ENCODE results near the gene GGNBP2.
A peak's percentile ranks its signal among the peaks of the same experiment; 100 is the strongest.

The GGNBP2 gene

DNA sequence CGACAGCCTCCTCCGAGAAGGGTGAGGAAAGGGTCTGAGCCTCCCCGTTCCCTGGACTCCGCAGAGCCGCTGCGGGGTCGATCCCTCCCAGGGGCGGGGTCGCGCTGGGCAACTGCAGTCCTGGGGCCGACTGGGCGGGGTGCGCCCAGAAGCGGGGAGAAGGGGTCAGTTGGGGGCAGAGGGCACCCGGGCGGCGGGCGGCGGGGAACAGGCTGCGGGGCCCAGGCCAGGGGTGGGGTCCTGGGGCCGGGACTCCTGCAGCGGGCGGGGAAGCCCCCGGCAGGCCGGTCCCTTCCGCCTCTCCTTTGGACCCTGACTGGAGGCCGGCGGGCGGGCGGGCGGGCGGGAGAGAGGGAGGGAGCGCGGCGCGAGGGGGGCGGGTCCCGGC is 352 bp downstream of the GGNBP2 start:
- H3K9me3 ChIP-seq (ENCODE audit: control insufficient read depth, low read length) = no peaks in the 10 kb centered on the region
- H3K23ac ChIP-seq (ENCODE audit: low read length in 2 of 2) = peak overlapping the region in 1 of 2 experiments; percentile 89
- H2BK12ac ChIP-seq (ENCODE audit: low read length in 2 of 2) = peak overlapping the region in 1 of 2 experiments; percentile 63
- H3K4me3 ChIP-seq (ENCODE audit: insufficient read depth in 1 of 2, low read depth in 1 of 2, low read length in 2 of 2) = peak overlapping the region; percentile 85 to 87
- peak overlapping the region; percentile 92 for H4K91ac ChIP-seq (ENCODE audit: low read length)
- no peak overlapping the region for H2AFZ ChIP-seq (ENCODE audit: low read depth, low read length)
- DNase-seq = no peak
- peaks cover 3 to 23% of the 10 kb centered on the region in 2 experiments for H3K36me3 ChIP-seq (ENCODE audit: control insufficient read depth in 1 of 2, insufficient read depth in 2 of 2, low read depth in 1 of 2, low read length in 2 of 2)
- peaks cover 3% of the 10 kb centered on the region for H3K4me1 ChIP-seq (ENCODE audit: control insufficient read depth, insufficient read depth, low read depth, low read length)
- peak overlapping the region; percentile 2 to 95 for H3K14ac ChIP-seq (ENCODE audit: low read length in 2 of 2)
- H3K27ac ChIP-seq (ENCODE audit: low read length, poor library complexity, severe bottlenecking) = peak overlapping the region; percentile 100
- H3K79me1 ChIP-seq (replicated peaks; ENCODE audit: low read length, poor library complexity, severe bottlenecking) = peaks cover 5% of the 10 kb centered on the region
- H3K27me3 ChIP-seq (ENCODE audit: control insufficient read depth in 1 of 2, insufficient read depth in 1 of 2, low read length in 2 of 2) = no peaks in the 10 kb centered on the region
- H3K18ac ChIP-seq (ENCODE audit: low read depth in 1 of 2, low read length in 2 of 2) = peak overlapping the region; percentile 87 to 97
- peak overlapping the region; percentile 85 to 98 for H3K4ac ChIP-seq (ENCODE audit: low read depth in 1 of 2, low read length in 2 of 2)
- H3K4me2 ChIP-seq (ENCODE audit: low read length, poor library complexity, severe bottlenecking) = peak overlapping the region; percentile 38
- peak overlapping the region; percentile 80 for H2BK15ac ChIP-seq (ENCODE audit: low read depth, poor library complexity, severe bottlenecking)
- no peak overlapping the region for H2AK5ac ChIP-seq (ENCODE audit: low read length, severe bottlenecking)
- peak overlapping the region; percentile 82 for H2BK120ac ChIP-seq (ENCODE audit: low read depth, low read length)
- 2% methylated on average over 17 of the region's 38 CpGs for WGBS
- peak overlapping the region; percentile 99 for H3K9ac ChIP-seq (ENCODE audit: low read length)
- peak overlapping the region; percentile 91 for H2BK5ac ChIP-seq (ENCODE audit: low read depth, low read length, poor library complexity, severe bottlenecking)
- H4K8ac ChIP-seq (ENCODE audit: low read length) = peak overlapping the region; percentile 93

DNA sequence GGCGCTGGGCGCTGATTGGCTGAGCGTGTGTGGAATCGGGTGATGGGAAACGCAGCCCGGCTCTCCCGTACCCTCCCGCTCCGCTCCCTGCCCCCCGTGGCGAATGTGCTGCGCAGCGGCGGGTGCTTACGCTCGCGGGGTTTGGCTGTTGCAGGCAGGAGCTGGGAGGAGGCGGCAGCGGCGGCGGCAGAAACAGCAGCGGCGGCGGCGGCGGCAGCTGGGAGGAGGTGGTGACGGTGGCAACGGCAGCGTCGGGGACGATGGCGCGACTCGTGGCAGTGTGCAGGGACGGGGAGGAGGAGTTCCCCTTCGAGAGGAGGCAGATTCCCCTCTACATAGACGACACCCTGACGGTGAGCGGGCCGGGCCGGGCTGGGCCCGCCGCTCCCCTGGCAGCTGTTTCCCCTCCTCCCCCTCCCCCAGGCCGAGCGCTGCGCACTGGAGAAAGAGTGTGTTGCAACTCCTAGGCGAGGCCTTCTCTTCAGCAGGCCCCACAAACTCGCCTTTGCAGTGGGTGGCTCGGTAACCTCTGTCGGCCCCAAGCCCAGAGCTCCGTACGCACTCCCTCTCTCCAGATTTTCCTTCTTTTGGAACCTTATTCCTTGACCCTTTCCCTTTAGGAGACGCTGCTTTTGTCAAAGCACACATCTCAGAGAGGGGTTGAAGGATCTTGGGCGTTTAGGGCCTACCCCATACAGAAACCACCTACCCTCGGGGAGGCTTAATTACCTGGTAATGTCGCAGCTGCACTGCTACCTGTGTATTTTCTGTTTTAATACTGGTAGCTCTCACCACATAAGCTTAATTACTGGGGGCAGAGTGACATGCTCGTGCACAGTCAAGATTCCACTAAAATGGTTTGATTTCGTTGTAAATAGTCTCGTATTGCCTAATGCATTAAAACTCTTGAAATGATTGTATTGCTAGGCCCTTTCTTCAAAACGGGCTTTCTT is 1.0 kb downstream of the GGNBP2 start:
- peaks cover 3% of the 10 kb centered on the region for H3K4me1 ChIP-seq (ENCODE audit: control insufficient read depth, insufficient read depth, low read depth, low read length)
- WGBS = 3% methylated on average over 36 of the region's 60 CpGs

GRCh38 chr17:36546418-36547093 is 1.8 kb downstream of the GGNBP2 start:
- H3K27ac ChIP-seq (ENCODE audit: low read length, poor library complexity, severe bottlenecking) = peak overlapping the region; percentile 94
- no peak overlapping the region for H4K91ac ChIP-seq (ENCODE audit: low read length)
- H3K9me3 ChIP-seq (ENCODE audit: control insufficient read depth, low read length) = no peaks in the 10 kb centered on the region
- H3K79me1 ChIP-seq (replicated peaks; ENCODE audit: low read length, poor library complexity, severe bottlenecking) = peaks cover 2% of the 10 kb centered on the region
- DNase-seq = peak; percentile 11
- no peaks in the 10 kb centered on the region for H3K27me3 ChIP-seq (ENCODE audit: control insufficient read depth in 1 of 2, insufficient read depth in 1 of 2, low read length in 2 of 2)
- H3K36me3 ChIP-seq (ENCODE audit: control insufficient read depth in 1 of 2, insufficient read depth in 2 of 2, low read depth in 1 of 2, low read length in 2 of 2) = peaks cover 3 to 29% of the 10 kb centered on the region in 2 experiments
- no peak overlapping the region for H2AK5ac ChIP-seq (ENCODE audit: low read length, severe bottlenecking)
- no peak overlapping the region for H3K14ac ChIP-seq (ENCODE audit: low read length in 2 of 2)
- H2BK5ac ChIP-seq (ENCODE audit: low read depth, low read length, poor library complexity, severe bottlenecking) = no peak overlapping the region
- no peak overlapping the region for H2BK12ac ChIP-seq (ENCODE audit: low read length in 2 of 2)
- H2AFZ ChIP-seq (ENCODE audit: low read depth, low read length) = no peak overlapping the region
- no peak overlapping the region for H3K4ac ChIP-seq (ENCODE audit: low read depth in 1 of 2, low read length in 2 of 2)
- no peak overlapping the region for H2BK15ac ChIP-seq (ENCODE audit: low read depth, poor library complexity, severe bottlenecking)
- peak overlapping the region; percentile 100 for H3K9ac ChIP-seq (ENCODE audit: low read length)
- peak overlapping the region; percentile 61 for H3K4me2 ChIP-seq (ENCODE audit: low read length, poor library complexity, severe bottlenecking)
- H4K8ac ChIP-seq (ENCODE audit: low read length) = no peak overlapping the region
- H3K18ac ChIP-seq (ENCODE audit: low read depth in 1 of 2, low read length in 2 of 2) = no peak overlapping the region
- 52% methylated on average over 6 of the region's 7 CpGs for WGBS
- peak overlapping the region in 1 of 2 experiments; percentile 100 for H3K4me3 ChIP-seq (ENCODE audit: insufficient read depth in 1 of 2, low read depth in 1 of 2, low read length in 2 of 2)
- no peak overlapping the region for H2BK120ac ChIP-seq (ENCODE audit: low read depth, low read length)
- peaks cover 3% of the 10 kb centered on the region for H3K4me1 ChIP-seq (ENCODE audit: control insufficient read depth, insufficient read depth, low read depth, low read length)
- no peak overlapping the region for H3K23ac ChIP-seq (ENCODE audit: low read length in 2 of 2)

More for the DNA sequence above, 1.0 kb downstream of the GGNBP2 start:
- H3K14ac ChIP-seq (ENCODE audit: low read length in 2 of 2) = peak overlapping the region in 1 of 2 experiments; percentile 99
- H3K27me3 ChIP-seq (ENCODE audit: control insufficient read depth in 1 of 2, insufficient read depth in 1 of 2, low read length in 2 of 2) = no peaks in the 10 kb centered on the region
- DNase-seq = peak; percentile 98
- H3K4me2 ChIP-seq (ENCODE audit: low read length, poor library complexity, severe bottlenecking) = peak overlapping the region; percentile 61
- peak overlapping the region; percentile 79 for H2AFZ ChIP-seq (ENCODE audit: low read depth, low read length)
- no peaks in the 10 kb centered on the region for H3K9me3 ChIP-seq (ENCODE audit: control insufficient read depth, low read length)
- no peak overlapping the region for H2BK120ac ChIP-seq (ENCODE audit: low read depth, low read length)
- H3K27ac ChIP-seq (ENCODE audit: low read length, poor library complexity, severe bottlenecking) = peak overlapping the region; percentile 94
- peak overlapping the region; percentile 96 to 97 for H3K4ac ChIP-seq (ENCODE audit: low read depth in 1 of 2, low read length in 2 of 2)
- peak overlapping the region; percentile 84 to 100 for H3K4me3 ChIP-seq (ENCODE audit: insufficient read depth in 1 of 2, low read depth in 1 of 2, low read length in 2 of 2)
- no peak overlapping the region for H2BK5ac ChIP-seq (ENCODE audit: low read depth, low read length, poor library complexity, severe bottlenecking)
- peak overlapping the region; percentile 86 for H2BK15ac ChIP-seq (ENCODE audit: low read depth, poor library complexity, severe bottlenecking)
- H4K91ac ChIP-seq (ENCODE audit: low read length) = peak overlapping the region; percentile 98
- H3K79me1 ChIP-seq (replicated peaks; ENCODE audit: low read length, poor library complexity, severe bottlenecking) = peaks cover 3% of the 10 kb centered on the region
- H3K36me3 ChIP-seq (ENCODE audit: control insufficient read depth in 1 of 2, insufficient read depth in 2 of 2, low read depth in 1 of 2, low read length in 2 of 2) = peaks cover 3 to 29% of the 10 kb centered on the region in 2 experiments
- peak overlapping the region in 1 of 2 experiments; percentile 93 for H2BK12ac ChIP-seq (ENCODE audit: low read length in 2 of 2)
- H2AK5ac ChIP-seq (ENCODE audit: low read length, severe bottlenecking) = peak overlapping the region; percentile 15
- peak overlapping the region; percentile 100 for H3K9ac ChIP-seq (ENCODE audit: low read length)
- peak overlapping the region; percentile 97 for H4K8ac ChIP-seq (ENCODE audit: low read length)
- peak overlapping the region in 1 of 2 experiments; percentile 60 for H3K23ac ChIP-seq (ENCODE audit: low read length in 2 of 2)
- H3K18ac ChIP-seq (ENCODE audit: low read depth in 1 of 2, low read length in 2 of 2) = peak overlapping the region; percentile 72 to 100

DNA sequence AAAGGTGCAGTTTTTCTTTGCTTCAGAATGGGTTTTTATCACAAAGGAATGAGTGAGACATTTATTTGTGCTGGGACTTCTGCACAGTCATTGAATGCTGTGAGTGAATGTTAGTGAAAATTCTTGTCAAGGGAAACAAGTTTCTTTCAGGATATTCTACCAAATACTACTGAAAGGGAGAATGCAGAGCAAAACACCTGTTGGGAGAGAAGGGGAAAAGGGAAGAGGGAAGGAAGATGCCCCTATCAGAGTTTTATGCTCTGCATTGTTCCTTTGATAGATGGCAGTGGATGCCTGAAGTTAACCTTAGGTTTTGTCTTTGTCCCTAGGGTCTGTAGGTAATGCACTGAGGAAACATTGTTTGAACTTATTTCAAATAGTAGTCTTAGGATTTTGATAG is 3.1 kb downstream of the GGNBP2 start:
- Histone ChIP-seq H2BK12ac (ENCODE audit: low read length in 2 of 2) (no peak overlapping the region), H4K91ac (ENCODE audit: low read length) (no peak overlapping the region), H3K27ac (ENCODE audit: low read length, poor library complexity, severe bottlenecking) (no peak overlapping the region), H3K4ac (ENCODE audit: low read depth in 1 of 2, low read length in 2 of 2) (no peak overlapping the region), H2BK5ac (ENCODE audit: low read depth, low read length, poor library complexity, severe bottlenecking) (no peak overlapping the region), H2AK5ac (ENCODE audit: low read length, severe bottlenecking) (no peak overlapping the region), H4K8ac (ENCODE audit: low read length) (no peak overlapping the region), H3K4me1 (ENCODE audit: control insufficient read depth, insufficient read depth, low read depth, low read length) (peaks cover 3% of the 10 kb centered on the region), H2BK15ac (ENCODE audit: low read depth, poor library complexity, severe bottlenecking) (no peak overlapping the region), H3K14ac (ENCODE audit: low read length in 2 of 2) (no peak overlapping the region), H3K4me3 (ENCODE audit: insufficient read depth in 1 of 2, low read depth in 1 of 2, low read length in 2 of 2) (peak overlapping the region in 1 of 2 experiments; percentile 100), H3K36me3 (ENCODE audit: control insufficient read depth in 1 of 2, insufficient read depth in 2 of 2, low read depth in 1 of 2, low read length in 2 of 2) (peaks cover 3 to 26% of the 10 kb centered on the region in 2 experiments), H2BK120ac (ENCODE audit: low read depth, low read length) (no peak overlapping the region), H3K4me2 (ENCODE audit: low read length, poor library complexity, severe bottlenecking) (peak overlapping the region; percentile 28), H2AFZ (ENCODE audit: low read depth, low read length) (no peak overlapping the region), H3K9me3 (ENCODE audit: control insufficient read depth, low read length) (no peaks in the 10 kb centered on the region), H3K79me1 (replicated peaks; ENCODE audit: low read length, poor library complexity, severe bottlenecking) (no peaks in the 10 kb centered on the region), H3K9ac (ENCODE audit: low read length) (peak overlapping the region; percentile 100), H3K27me3 (ENCODE audit: control insufficient read depth in 1 of 2, insufficient read depth in 1 of 2, low read length in 2 of 2) (no peaks in the 10 kb centered on the region), H3K18ac (ENCODE audit: low read depth in 1 of 2, low read length in 2 of 2) (no peak overlapping the region), H3K23ac (ENCODE audit: low read length in 2 of 2) (no peak overlapping the region)
- no peak for DNase-seq

Data from mesenchymal stem cell (in vitro differentiated cells and primary cell).